ENCODE results near the gene DOCK2.

GRCh38 chr5:169917500-169917899 lies 280.4 kb downstream of the DOCK2 start:
- TF ChIP-seq, protein P1, sequence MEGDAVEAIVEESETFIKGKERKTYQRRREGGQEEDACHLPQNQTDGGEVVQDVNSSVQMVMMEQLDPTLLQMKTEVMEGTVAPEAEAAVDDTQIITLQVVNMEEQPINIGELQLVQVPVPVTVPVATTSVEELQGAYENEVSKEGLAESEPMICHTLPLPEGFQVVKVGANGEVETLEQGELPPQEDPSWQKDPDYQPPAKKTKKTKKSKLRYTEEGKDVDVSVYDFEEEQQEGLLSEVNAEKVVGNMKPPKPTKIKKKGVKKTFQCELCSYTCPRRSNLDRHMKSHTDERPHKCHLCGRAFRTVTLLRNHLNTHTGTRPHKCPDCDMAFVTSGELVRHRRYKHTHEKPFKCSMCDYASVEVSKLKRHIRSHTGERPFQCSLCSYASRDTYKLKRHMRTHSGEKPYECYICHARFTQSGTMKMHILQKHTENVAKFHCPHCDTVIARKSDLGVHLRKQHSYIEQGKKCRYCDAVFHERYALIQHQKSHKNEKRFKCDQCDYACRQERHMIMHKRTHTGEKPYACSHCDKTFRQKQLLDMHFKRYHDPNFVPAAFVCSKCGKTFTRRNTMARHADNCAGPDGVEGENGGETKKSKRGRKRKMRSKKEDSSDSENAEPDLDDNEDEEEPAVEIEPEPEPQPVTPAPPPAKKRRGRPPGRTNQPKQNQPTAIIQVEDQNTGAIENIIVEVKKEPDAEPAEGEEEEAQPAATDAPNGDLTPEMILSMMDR (IDR thresholded peaks at IDR 0.05): no peak
- no peak for TF ChIP-seq POLR2A (IDR thresholded peaks at IDR 0.05)

Data from adrenal gland (tissue), 5 donors.